Activated T-cell treated with anti-CD3 and anti-CD28 coated beads, Interleukin-2, amount 50 U/mL, for 24 hours (primary cell): ENCODE results near the gene TMEM63B.
"Not testable (repeated sequence)": the region's sequence is repeated elsewhere in the genome, so short reads cannot be mapped to it uniquely, and the experiment has no call there.

Experiments
- DNase-seq: peaks from one replicate; pipeline ENCODE4 v3.0.0-alpha.2; 2020
- H3K27ac Mint-ChIP-seq: 2 replicates; pipeline ENCODE4 v1.8.0; 2020; ENCODE audit warnings: mild to moderate bottlenecking, mixed read lengths
- H3K27me3 Mint-ChIP-seq: 2 replicates; pipeline ENCODE4 v1.8.0; 2020; ENCODE audit warnings: mixed read lengths
- H3K36me3 Mint-ChIP-seq: 2 replicates; pipeline ENCODE4 v1.8.0; 2020; ENCODE audit warnings: low read depth, mixed read lengths
- H3K4me1 Mint-ChIP-seq: 2 replicates; pipeline ENCODE4 v1.8.0; 2020; ENCODE audit warnings: low read depth, mixed read lengths
- H3K4me3 Mint-ChIP-seq: 2 replicates; pipeline ENCODE4 v1.8.0; 2020; ENCODE audit warnings: mild to moderate bottlenecking, moderate library complexity, mixed read lengths
- H3K9me3 Mint-ChIP-seq: 2 replicates; pipeline ENCODE4 v1.8.0; 2020; ENCODE audit warnings: mixed read lengths

The TMEM63B gene

DNA sequence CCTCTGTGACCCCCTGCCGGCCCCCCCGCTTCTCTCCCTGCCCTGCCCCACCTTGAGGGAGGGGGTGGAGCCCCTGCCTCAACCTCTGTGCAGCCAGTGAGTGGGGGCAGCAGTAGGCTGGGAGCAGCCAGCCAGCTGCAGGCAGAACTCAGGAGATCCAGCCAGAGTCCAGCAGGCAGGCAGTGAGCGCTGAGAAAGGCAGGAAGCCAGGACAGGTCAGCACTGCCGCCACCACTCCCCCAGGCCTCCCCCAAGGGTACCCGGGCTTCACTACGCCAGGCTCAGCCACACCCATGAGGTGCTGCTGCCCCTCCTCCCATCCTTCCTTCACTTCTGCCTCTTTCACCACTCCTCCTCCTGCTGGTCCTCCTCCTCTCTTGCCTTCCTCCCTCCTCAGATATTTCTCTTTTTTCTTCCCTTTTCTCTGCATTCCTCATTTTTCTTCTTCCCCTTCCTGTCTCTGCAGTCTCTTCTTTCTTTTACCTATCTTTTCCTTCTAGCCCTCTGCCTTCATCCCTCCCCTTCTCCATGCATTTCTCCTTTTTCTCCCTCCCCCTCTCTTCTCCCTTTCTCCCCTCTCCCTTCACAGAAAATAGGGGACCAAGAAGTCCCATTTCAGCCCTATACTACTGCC is 11.5 kb downstream of the TMEM63B start:
- DNase-seq: no peak
- no peaks in the 10 kb centered on the region for H3K4me1 Mint-ChIP-seq
- H3K36me3 Mint-ChIP-seq: peaks cover 77% of the 10 kb centered on the region
- H3K27me3 Mint-ChIP-seq: no peaks in the 10 kb centered on the region
- H3K9me3 Mint-ChIP-seq: no peaks in the 10 kb centered on the region
- no peak overlapping the region for H3K4me3 Mint-ChIP-seq
- H3K27ac Mint-ChIP-seq: no peak overlapping the region

DNA sequence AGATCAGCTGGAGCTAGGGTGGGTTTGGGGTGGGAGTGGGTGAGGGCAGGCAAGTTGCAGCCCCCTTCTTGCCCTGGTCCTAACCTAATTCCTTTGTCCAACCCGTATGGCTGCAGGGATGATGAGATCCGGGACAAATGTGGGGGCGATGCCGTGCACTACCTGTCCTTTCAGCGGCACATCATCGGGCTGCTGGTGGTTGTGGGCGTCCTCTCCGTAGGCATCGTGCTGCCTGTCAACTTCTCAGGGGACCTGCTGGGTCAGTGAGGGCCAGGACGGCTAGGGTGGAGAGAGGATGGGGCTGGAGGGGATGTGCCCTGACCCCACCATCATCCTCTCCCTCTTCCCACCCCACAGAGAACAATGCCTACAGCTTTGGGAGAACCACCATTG is 12.0 kb downstream of the TMEM63B start:
- no peak overlapping the region for H3K4me3 Mint-ChIP-seq
- DNase-seq: no peak
- H3K9me3 Mint-ChIP-seq: no peaks in the 10 kb centered on the region
- no peaks in the 10 kb centered on the region for H3K4me1 Mint-ChIP-seq
- H3K27me3 Mint-ChIP-seq: no peaks in the 10 kb centered on the region
- peaks cover 81% of the 10 kb centered on the region for H3K36me3 Mint-ChIP-seq
- H3K27ac Mint-ChIP-seq: no peak overlapping the region

DNA sequence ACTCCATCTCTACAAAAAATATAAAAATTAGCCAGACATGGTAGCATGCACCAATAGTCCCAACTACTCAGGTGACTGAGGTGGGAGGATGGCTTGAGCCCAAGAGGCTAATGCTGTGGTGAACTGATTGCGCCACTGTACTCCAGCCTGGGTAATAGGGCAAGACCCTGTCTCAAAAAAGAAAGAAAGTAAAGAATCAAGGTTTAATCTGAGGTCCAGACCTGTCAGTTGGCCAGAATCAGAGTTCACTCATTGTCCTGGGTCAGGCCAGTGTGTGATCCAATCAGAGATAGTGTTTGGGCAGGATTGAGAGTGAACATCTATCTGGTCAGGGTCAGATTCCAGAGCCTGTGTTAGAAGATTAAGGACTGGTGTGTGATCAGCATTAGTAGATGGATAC is 15.5 kb downstream of the TMEM63B start:
- peaks cover 76% of the 10 kb centered on the region for H3K36me3 Mint-ChIP-seq
- H3K27ac Mint-ChIP-seq: peak overlapping the region; percentile 28
- H3K27me3 Mint-ChIP-seq: no peaks in the 10 kb centered on the region
- H3K4me1 Mint-ChIP-seq: no peaks in the 10 kb centered on the region
- H3K9me3 Mint-ChIP-seq: no peaks in the 10 kb centered on the region
- H3K4me3 Mint-ChIP-seq: no peak overlapping the region
- DNase-seq: no peak

DNA sequence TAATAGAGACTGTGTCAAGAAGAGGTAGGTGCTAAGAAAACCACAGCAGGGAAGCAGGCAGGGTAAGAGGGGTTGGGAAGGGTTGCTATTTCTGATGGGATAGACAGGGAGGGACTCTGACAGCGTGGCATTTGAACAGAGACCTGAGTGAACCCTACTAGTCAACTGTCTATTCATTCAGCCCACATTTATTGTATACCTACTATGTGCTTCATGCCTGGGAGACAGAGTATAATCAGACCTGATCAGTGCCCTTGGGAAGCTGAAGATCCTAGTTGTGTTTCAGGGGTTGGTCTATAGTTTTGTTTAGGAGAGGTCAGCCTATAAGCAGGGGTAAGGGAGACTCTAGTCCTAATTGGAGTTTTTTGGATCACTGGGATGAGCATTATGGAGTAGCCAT is 16.4 kb downstream of the TMEM63B start:
- H3K4me1 Mint-ChIP-seq: no peaks in the 10 kb centered on the region
- H3K9me3 Mint-ChIP-seq: no peaks in the 10 kb centered on the region
- H3K4me3 Mint-ChIP-seq: no peak overlapping the region
- no peak overlapping the region for H3K27ac Mint-ChIP-seq
- no peak for DNase-seq
- no peaks in the 10 kb centered on the region for H3K27me3 Mint-ChIP-seq
- H3K36me3 Mint-ChIP-seq: peaks cover 78% of the 10 kb centered on the region

DNA sequence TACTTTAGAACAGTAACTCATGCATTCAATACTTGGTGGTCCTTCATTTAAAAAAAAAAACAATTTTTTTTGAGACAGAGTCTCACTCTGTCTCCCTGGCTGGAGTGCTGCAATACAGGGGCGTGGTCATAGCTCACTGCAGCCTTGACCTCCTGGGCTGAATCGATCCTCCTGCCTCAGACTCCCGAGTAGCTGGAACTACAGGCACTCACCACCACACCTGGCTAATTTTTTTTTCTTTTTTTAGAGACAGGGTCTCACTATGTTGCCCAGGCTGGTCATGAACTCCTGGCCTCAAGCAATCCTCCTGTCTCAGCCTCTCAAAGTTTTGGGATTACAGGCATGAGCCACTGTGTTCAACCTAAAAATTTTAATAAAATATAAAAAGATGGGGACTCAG is 17.2 kb downstream of the TMEM63B start:
- DNase-seq, H3K4me1 Mint-ChIP-seq: not testable (repeated sequence)
- peaks cover 79% of the 10 kb centered on the region for H3K36me3 Mint-ChIP-seq

DNA sequence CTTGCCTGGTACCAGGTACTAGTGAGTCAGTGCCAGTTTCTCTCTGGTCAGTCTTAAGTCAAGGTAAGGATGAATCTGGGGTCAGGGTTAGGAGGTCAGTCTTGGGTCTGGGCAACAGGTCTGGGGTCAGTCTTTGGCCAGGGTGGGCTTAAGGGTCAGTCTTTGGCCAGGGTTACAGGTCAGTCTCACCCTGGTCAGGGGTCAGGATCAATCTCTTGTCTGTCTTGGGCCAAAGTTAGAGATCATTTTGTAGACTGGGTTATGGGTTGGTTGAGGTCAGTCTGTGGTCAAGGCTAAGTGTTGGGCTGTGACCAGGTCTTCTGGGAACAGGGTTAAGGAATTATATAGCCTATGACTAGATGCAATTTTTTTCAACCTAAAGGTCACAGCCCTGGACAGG is 18.5 kb downstream of the TMEM63B start:
- H3K27ac Mint-ChIP-seq: peak overlapping the region; percentile 40
- no peaks in the 10 kb centered on the region for H3K27me3 Mint-ChIP-seq
- H3K4me3 Mint-ChIP-seq: no peak overlapping the region
- DNase-seq: no peak
- H3K36me3 Mint-ChIP-seq: peaks cover 79% of the 10 kb centered on the region
- H3K9me3 Mint-ChIP-seq: no peaks in the 10 kb centered on the region
- no peaks in the 10 kb centered on the region for H3K4me1 Mint-ChIP-seq

More for the DNA sequence above, 17.2 kb downstream of the TMEM63B start:
- not testable (repeated sequence) for H3K27ac Mint-ChIP-seq, H3K9me3 Mint-ChIP-seq, H3K27me3 Mint-ChIP-seq, H3K4me3 Mint-ChIP-seq

DNA sequence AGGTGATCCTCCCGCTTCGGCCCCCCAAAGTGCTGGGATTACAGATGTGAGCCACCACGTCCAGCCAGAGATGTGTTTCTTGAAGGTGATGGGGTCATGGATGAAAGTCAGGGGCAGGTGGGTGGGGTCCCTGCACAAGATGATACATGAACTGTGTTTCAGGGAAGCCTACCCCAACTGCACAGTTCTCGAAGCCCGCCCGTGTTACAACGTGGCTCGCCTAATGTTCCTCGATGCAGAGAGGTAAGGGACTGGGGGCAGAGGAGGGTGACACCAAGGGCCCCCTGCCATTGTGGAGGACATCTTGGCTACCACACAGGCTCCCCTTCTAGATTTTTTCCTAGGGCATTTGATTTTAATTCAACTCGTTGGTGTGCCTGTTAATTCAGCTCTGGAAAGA is 19.3 kb downstream of the TMEM63B start:
- Mint-ChIP-seq H3K27ac (no peak overlapping the region), H3K4me3 (no peak overlapping the region), H3K9me3 (no peaks in the 10 kb centered on the region), H3K36me3 (peaks cover 70% of the 10 kb centered on the region), H3K27me3 (no peaks in the 10 kb centered on the region), H3K4me1 (peaks cover 5% of the 10 kb centered on the region)
- DNase-seq: no peak

DNA sequence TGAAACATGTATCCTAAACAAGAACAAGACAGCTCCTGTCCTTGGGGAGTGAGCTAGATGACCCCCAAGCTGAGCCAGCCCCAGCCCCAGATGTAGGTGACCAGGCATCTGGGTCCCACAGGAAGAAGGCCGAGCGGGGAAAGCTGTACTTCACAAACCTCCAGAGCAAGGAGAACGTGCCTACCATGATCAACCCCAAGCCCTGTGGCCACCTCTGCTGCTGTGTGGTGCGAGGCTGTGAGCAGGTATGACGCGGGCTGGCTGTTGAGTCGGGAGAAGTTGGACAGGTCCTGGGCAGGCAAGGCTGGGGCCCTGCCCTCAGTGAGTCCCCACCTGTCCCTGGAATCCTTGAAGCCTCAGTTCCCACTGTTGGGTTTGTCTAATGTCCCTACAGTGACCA is 19.9 kb downstream of the TMEM63B start:
- Mint-ChIP-seq H3K9me3 (no peaks in the 10 kb centered on the region), H3K4me1 (peaks cover 6% of the 10 kb centered on the region), H3K36me3 (peaks cover 68% of the 10 kb centered on the region), H3K27me3 (no peaks in the 10 kb centered on the region), H3K4me3 (no peak overlapping the region), H3K27ac (no peak overlapping the region)
- DNase-seq: no peak

GRCh38 chr6:44148306-44148705 is 21.0 kb downstream of the TMEM63B start:
- DNase-seq: no peak
- Mint-ChIP-seq H3K4me1 (peaks cover 6% of the 10 kb centered on the region), H3K4me3 (no peak overlapping the region), H3K27me3 (no peaks in the 10 kb centered on the region), H3K27ac (no peak overlapping the region), H3K9me3 (no peaks in the 10 kb centered on the region), H3K36me3 (peaks cover 62% of the 10 kb centered on the region)

DNA sequence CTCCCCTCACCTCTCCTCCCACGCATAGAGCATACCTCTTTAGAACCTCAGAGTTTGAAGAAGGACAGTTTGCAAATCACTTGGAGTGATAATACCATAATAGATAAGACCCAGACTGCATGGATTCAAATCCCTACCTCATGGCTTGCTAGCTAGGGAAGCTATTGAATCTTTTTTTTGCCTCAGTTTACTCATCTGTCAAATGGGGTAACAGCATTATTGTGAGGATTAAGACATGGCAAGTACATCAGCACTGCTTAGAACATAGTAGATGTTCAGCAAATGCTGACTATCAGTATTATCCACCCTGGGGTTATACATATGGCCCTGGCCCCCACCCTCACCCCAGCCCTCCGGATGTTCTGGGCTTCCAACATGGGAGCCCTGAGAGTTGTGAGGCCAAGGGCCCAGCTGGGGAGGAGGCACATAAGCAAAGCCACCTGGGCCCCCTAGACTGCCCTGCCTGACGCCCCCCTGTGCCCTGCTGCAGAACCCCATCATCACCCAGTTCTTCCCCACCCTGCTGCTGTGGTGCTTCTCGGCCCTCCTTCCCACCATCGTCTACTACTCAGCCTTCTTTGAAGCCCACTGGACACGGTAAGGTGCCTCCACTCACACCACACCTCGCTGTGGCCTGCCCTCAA is 22.1 kb downstream of the TMEM63B start:
- Mint-ChIP-seq H3K4me1 (peaks cover 6% of the 10 kb centered on the region), H3K36me3 (peaks cover 55% of the 10 kb centered on the region), H3K9me3 (no peaks in the 10 kb centered on the region), H3K27ac (no peak overlapping the region), H3K4me3 (no peak overlapping the region), H3K27me3 (no peaks in the 10 kb centered on the region)
- no peak for DNase-seq

GRCh38 chr6:44150317-44150917 is 23.1 kb downstream of the TMEM63B start:
- no peak for DNase-seq
- no peaks in the 10 kb centered on the region for H3K9me3 Mint-ChIP-seq
- H3K4me3 Mint-ChIP-seq: no peak overlapping the region
- peaks cover 55% of the 10 kb centered on the region for H3K36me3 Mint-ChIP-seq
- H3K27me3 Mint-ChIP-seq: no peaks in the 10 kb centered on the region
- H3K4me1 Mint-ChIP-seq: peaks cover 6% of the 10 kb centered on the region
- H3K27ac Mint-ChIP-seq: no peak overlapping the region

DNA sequence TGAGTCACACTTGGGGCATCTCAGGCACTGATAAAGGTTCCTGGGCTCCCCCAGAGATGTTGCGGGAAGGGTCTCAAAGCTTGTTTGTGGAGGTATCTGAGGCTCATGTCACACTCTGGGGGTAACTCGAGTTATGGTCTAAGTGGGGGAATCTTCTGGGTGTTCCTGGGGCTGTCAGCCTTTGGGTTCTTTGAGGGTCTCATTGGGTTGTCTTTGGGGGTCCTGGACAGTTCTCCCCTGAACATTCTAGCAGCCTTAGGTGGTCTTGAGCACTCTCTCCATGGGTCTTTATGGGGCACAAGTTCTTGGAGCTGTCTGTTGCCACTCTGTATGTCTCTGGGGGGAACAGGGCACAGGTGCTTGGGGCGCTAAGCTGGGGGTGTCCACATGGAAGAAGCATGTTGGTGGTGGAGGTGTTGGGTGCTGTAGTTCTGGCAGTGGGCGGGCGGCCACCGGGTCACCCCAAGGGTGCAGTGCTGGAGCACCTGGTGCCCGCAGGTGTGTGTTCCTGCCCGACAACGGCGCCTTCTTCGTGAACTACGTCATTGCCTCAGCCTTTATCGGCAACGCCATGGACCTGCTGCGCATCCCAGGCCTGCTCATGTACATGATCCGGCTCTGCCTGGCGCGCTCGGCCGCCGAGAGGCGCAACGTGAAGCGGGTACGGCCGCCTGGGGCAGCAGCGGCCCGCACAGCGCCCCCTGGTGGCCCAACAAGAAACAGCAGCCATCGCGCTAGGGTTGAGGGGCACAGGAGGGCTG is 24.2 kb downstream of the TMEM63B start:
- DNase-seq: peak; percentile 89
- Mint-ChIP-seq H3K4me3 (no peak overlapping the region), H3K27ac (no peak overlapping the region), H3K9me3 (no peaks in the 10 kb centered on the region), H3K27me3 (no peaks in the 10 kb centered on the region), H3K36me3 (peaks cover 45% of the 10 kb centered on the region), H3K4me1 (peaks cover 6% of the 10 kb centered on the region)

- no peak overlapping the region for H3K27ac Mint-ChIP-seq
- H3K4me3 Mint-ChIP-seq: no peak overlapping the region
- H3K27me3 Mint-ChIP-seq: no peaks in the 10 kb centered on the region
- DNase-seq: no peak
- no peaks in the 10 kb centered on the region for H3K9me3 Mint-ChIP-seq
- H3K36me3 Mint-ChIP-seq: peaks cover 39% of the 10 kb centered on the region
- peaks cover 6% of the 10 kb centered on the region for H3K4me1 Mint-ChIP-seq
Measured at GRCh38 chr6:44152109-44152461, 24.7 kb downstream of the TMEM63B start.

DNA sequence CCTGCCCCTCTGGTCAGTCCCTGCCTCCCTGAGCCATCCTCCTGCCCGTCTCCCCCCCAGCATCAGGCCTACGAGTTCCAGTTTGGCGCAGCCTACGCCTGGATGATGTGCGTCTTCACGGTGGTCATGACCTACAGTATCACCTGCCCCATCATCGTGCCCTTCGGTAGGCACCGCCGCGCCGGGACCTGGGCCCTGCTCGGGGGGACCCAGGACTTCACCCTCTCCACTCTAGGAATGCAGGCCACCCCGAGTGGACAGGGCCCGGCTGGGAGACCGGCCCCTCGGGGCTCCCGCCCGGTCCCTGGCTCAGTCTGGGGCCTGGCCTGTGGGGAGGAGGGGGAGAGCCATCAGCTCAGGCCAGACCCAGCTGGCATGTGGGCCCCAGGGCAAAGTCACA is 25.2 kb downstream of the TMEM63B start:
- DNase-seq: no peak
- H3K9me3 Mint-ChIP-seq: no peaks in the 10 kb centered on the region
- no peak overlapping the region for H3K4me3 Mint-ChIP-seq
- H3K4me1 Mint-ChIP-seq: peaks cover 6% of the 10 kb centered on the region
- H3K36me3 Mint-ChIP-seq: peaks cover 36% of the 10 kb centered on the region
- no peak overlapping the region for H3K27ac Mint-ChIP-seq
- no peaks in the 10 kb centered on the region for H3K27me3 Mint-ChIP-seq

- Mint-ChIP-seq H3K9me3 (no peaks in the 10 kb centered on the region), H3K4me1 (peaks cover 6% of the 10 kb centered on the region), H3K36me3 (peaks cover 21% of the 10 kb centered on the region), H3K27ac (no peak overlapping the region), H3K4me3 (no peak overlapping the region), H3K27me3 (no peaks in the 10 kb centered on the region)
- DNase-seq: no peak
Measured at GRCh38 chr6:44154067-44154466, 26.7 kb downstream of the TMEM63B start.
